Sigmoid colon (tissue), 7 donors: ENCODE data around the gene THBS2. TPM values are rescaled to one million over a fixed set of nuclear protein-coding genes. Genes with fewer than 3 reads are reported as not detected.

Source experiments
- DNase-seq: peaks from one replicate; pipeline ENCODE4 v3.0.0-alpha.2; 2019
- H3K27ac ChIP-seq, 4 donors: fragments of 200-600 bp; sonication (generic); one replicate each; pipeline ENCODE4 v1.5.1; 2016 to 2019; ENCODE audit warnings: mild to moderate bottlenecking in 1 of 4
- H3K27me3 ChIP-seq, 3 donors: fragments of 200-600 bp; sonication (generic); one replicate each; pipeline ENCODE4 v1.5.1; 2019; ENCODE audit warnings: mild to moderate bottlenecking in 1 of 3
- H3K36me3 ChIP-seq, 4 donors: fragments of 200-600 bp; sonication (generic); one replicate each; pipeline ENCODE4 v1.5.1; 2016 to 2019
- H3K4me1 ChIP-seq, 4 donors: fragments of 200-600 bp; sonication (generic); one replicate each; pipeline ENCODE4 v1.5.1; 2017 to 2019
- H3K4me3 ChIP-seq, 4 donors: fragments of 200-600 bp; sonication (generic); one replicate each; pipeline ENCODE4 v1.5.1; 2017 to 2019; ENCODE audit warnings: mild to moderate bottlenecking in 2 of 4, moderate library complexity in 1 of 4
- H3K9me3 ChIP-seq, 4 donors: fragments of 200-600 bp in 3 of 4; sonication (generic) in 3 of 4; one replicate each; pipeline versions ENCODE4 v1.5.1 to v1.6.1; 2013 to 2019
- EP300 ChIP-seq, 4 donors: sonication (generic); formaldehyde crosslinking; IDR thresholded peaks; one replicate each; pipeline ENCODE4 v1.6.1; 2017; ENCODE audit warnings: antibody characterized with exemption in 4 of 4
- POLR2A ChIP-seq, 2 donors: fragments of 450-650 bp; IDR thresholded peaks; one replicate each; pipeline ENCODE4 v1.6.1; 2016; ENCODE audit warnings: antibody characterized with exemption in 2 of 2, mild to moderate bottlenecking in 2 of 2, moderate library complexity in 2 of 2
- POLR2AphosphoS5 ChIP-seq, 4 donors: sonication (generic); formaldehyde crosslinking; IDR thresholded peaks; one replicate each; pipeline ENCODE4 v1.6.1; 2017; ENCODE audit warnings: antibody characterized with exemption in 4 of 4
- WGBS, 2 donors: extraction: QIAGEN DNeasy Blood & Tissue Kit; methylation state at CpG; one replicate each; pipeline ENCODE4 v1.1.7; 2013; 5-methylcytosine and 5-hydroxymethylcytosine counted together
- intact Hi-C: fragments of 100-400 bp; cut with DNase I; formaldehyde crosslinking; loops from one replicate; pipeline ENCODE4 v1.15.1; 2023
- polyA plus RNA-seq, 3 donors: library from polyadenylated mRNA; stranded (reverse); fragments of 200-250 nt; gene quantifications; one replicate each; pipeline ENCODE4 v1.2.3, GENCODE V29; 2013
- total RNA-seq, 4 donors: library from RNA; depleted of rRNA; stranded (reverse); fragments of >200 nt; gene quantifications; one replicate each; pipeline ENCODE4 v1.1.0, GENCODE V29; 2016
- TF ChIP-seq, protein P1 (sequence below), 4 experiments: fragments of 450-650 bp in 3 of 4; fragments of 200-600 bp in 1 of 4; IDR thresholded peaks; one replicate each; pipeline ENCODE4 v1.5.1; 2016 to 2019; ENCODE audit warnings: antibody characterized with exemption in 4 of 4, mild to moderate bottlenecking in 3 of 4, moderate library complexity in 2 of 4
- donor health status: healthy with polysubstance abuse.
- donor health status: Bipolar disorder and iron deficiency.
- donor health status: healthy.

Gene THBS2
- total and polyA plus RNA-seq, 7 donors = 1.7 to 59.0 (median 37.6) TPM

GRCh38 chr6:169224185-169224695, 29.4 kb downstream of the THBS2 start:
- intact Hi-C loops = no loop called here
- DNase-seq = peak; percentile 61
- WGBS, 2 donors = 64 to 76% methylated on average over 10 of the region's 10 CpGs
- Histone ChIP-seq H3K27me3 (no peaks in the 10 kb centered on the region), H3K4me3 (no peak overlapping the region), H3K27ac (peak overlapping the region in 2 of 4 donors; percentile 43 to 44), H3K4me1 (peaks cover 0 to under 1% (median 0%) of the 10 kb centered on the region in 4 donors), H3K36me3 (peaks cover 0 to 69% (median 2%) of the 10 kb centered on the region in 4 donors), H3K9me3 (no peaks in the 10 kb centered on the region)
- TF ChIP-seq, protein P1, sequence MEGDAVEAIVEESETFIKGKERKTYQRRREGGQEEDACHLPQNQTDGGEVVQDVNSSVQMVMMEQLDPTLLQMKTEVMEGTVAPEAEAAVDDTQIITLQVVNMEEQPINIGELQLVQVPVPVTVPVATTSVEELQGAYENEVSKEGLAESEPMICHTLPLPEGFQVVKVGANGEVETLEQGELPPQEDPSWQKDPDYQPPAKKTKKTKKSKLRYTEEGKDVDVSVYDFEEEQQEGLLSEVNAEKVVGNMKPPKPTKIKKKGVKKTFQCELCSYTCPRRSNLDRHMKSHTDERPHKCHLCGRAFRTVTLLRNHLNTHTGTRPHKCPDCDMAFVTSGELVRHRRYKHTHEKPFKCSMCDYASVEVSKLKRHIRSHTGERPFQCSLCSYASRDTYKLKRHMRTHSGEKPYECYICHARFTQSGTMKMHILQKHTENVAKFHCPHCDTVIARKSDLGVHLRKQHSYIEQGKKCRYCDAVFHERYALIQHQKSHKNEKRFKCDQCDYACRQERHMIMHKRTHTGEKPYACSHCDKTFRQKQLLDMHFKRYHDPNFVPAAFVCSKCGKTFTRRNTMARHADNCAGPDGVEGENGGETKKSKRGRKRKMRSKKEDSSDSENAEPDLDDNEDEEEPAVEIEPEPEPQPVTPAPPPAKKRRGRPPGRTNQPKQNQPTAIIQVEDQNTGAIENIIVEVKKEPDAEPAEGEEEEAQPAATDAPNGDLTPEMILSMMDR (IDR thresholded peaks at IDR 0.05) = no peak
- no peak for TF ChIP-seq POLR2A (IDR thresholded peaks at IDR 0.05)
- TF ChIP-seq EP300 (IDR thresholded peaks at IDR 0.05) = no peak
- no peak for TF ChIP-seq POLR2AphosphoS5 (IDR thresholded peaks at IDR 0.05)

GRCh38 chr6:169223006-169223405, 30.6 kb downstream of the THBS2 start:
- TF ChIP-seq EP300 (IDR thresholded peaks at IDR 0.05) = no peak
- no peak for TF ChIP-seq POLR2A (IDR thresholded peaks at IDR 0.05)
- TF ChIP-seq, protein P1 (IDR thresholded peaks at IDR 0.05) = no peak
- TF ChIP-seq POLR2AphosphoS5 (IDR thresholded peaks at IDR 0.05) = no peak
- no peak overlapping the region for H3K4me3 ChIP-seq
- H3K9me3 ChIP-seq = no peaks in the 10 kb centered on the region
- WGBS, 2 donors = 95 to 96% methylated on average over 9 of the region's 9 CpGs
- no peaks in the 10 kb centered on the region for H3K4me1 ChIP-seq
- intact Hi-C loops = no loop called here
- H3K27me3 ChIP-seq = no peaks in the 10 kb centered on the region
- DNase-seq = peak; percentile 48
- H3K36me3 ChIP-seq = peaks cover 0 to 64% (median 2%) of the 10 kb centered on the region in 4 donors
- no peak overlapping the region for H3K27ac ChIP-seq

- Histone ChIP-seq H3K27me3 (no peaks in the 10 kb centered on the region), H3K4me3 (no peak overlapping the region), H3K9me3 (no peaks in the 10 kb centered on the region), H3K36me3 (peaks cover 0 to 62% (median 2%) of the 10 kb centered on the region in 4 donors), H3K4me1 (no peaks in the 10 kb centered on the region), H3K27ac (no peak overlapping the region)
- 94 to 98% methylated on average over 24 of the region's 24 CpGs for WGBS, 2 donors
- TF ChIP-seq, protein P1 (IDR thresholded peaks at IDR 0.05) = no peak
- TF ChIP-seq POLR2A (IDR thresholded peaks at IDR 0.05) = no peak
- TF ChIP-seq POLR2AphosphoS5 (IDR thresholded peaks at IDR 0.05) = no peak
- peak; percentile 47 for DNase-seq
- intact Hi-C loops = no loop called here
These were observed 31.5 kb downstream of the THBS2 start for GRCh38 chr6:169222126-169222525.

DNA sequence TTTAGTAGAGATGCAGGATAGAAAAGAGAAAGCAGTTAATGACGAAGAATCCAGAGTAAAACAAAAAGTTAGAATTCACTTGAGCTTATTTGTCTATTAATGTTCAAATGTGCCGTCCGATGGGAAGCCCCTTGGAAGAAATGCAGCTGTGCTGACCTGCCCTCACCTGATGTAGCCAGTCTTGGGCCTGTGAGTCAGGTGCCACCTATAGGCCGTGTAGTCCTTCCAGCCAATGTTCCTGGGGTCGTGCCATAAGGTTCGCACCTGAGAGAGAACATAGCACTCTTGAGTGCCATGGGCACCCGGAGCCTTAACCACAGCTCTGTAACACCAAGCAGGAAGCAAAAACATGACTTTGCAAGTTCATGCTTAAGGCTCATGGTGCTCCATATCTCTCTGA, 32.4 kb downstream of the THBS2 start:
- DNase-seq = peak; percentile 45
- TF ChIP-seq POLR2AphosphoS5 (IDR thresholded peaks at IDR 0.05) = no peak
- TF ChIP-seq EP300 (IDR thresholded peaks at IDR 0.05) = no peak
- no peak for TF ChIP-seq POLR2A (IDR thresholded peaks at IDR 0.05)
- TF ChIP-seq, protein P1 (IDR thresholded peaks at IDR 0.05) = no peak
- H3K27me3 ChIP-seq = no peaks in the 10 kb centered on the region
- intact Hi-C loops = no loop called here
- no peak overlapping the region for H3K4me3 ChIP-seq
- H3K9me3 ChIP-seq = no peaks in the 10 kb centered on the region
- peaks cover 0 to 56% (median 2%) of the 10 kb centered on the region in 4 donors for H3K36me3 ChIP-seq
- 89 to 92% methylated on average over 7 of the region's 7 CpGs for WGBS, 2 donors
- H3K4me1 ChIP-seq = peaks cover 0 to 5% (median 1%) of the 10 kb centered on the region in 4 donors
- H3K27ac ChIP-seq = no peak overlapping the region
